IPS DF 6.9 (cell line): Measurements from ENCODE around the gene PPP2R2B.

Source experiments
- DNase-seq: peaks from one replicate; pipeline ENCODE4 v3.0.0-alpha.2; 2013; ENCODE audit warnings: low read depth, low spot score
- H3K27ac ChIP-seq: one replicate; pipeline ENCODE4 v1.5.1; 2013; ENCODE audit warnings: low read length, control low read depth
- H3K27me3 ChIP-seq: 2 replicates; pipeline ENCODE4 v1.6.1; 2013; ENCODE audit warnings: mild to moderate bottlenecking, low read length; ENCODE audit not compliant: control insufficient read depth, insufficient read depth
- H3K36me3 ChIP-seq: 2 replicates; pipeline ENCODE4 v1.6.1; 2013; ENCODE audit warnings: low read length; ENCODE audit not compliant: control insufficient read depth, insufficient read depth
- H3K4me1 ChIP-seq: 2 replicates; pipeline ENCODE4 v1.6.1; 2013; ENCODE audit warnings: low read length; ENCODE audit not compliant: control insufficient read depth, insufficient read depth
- H3K4me3 ChIP-seq: 2 replicates; pipeline ENCODE4 v1.5.1; 2013; ENCODE audit warnings: mild to moderate bottlenecking, low read length
- H3K9me3 ChIP-seq: 2 replicates; pipeline ENCODE4 v1.6.1; 2013; ENCODE audit warnings: low read length, inconsistent platforms; ENCODE audit not compliant: control insufficient read depth, insufficient read depth
- WGBS: extraction: QIAGEN DNeasy Blood & Tissue Kit; methylation state at CpG from one replicate; pipeline ENCODE4 v1.1.7; 2013; ENCODE audit warnings: mixed read lengths, missing lambda C conversion rate; ENCODE audit not compliant: insufficient read length, insufficient coverage; 5-methylcytosine and 5-hydroxymethylcytosine counted together

Gene PPP2R2B

DNA sequence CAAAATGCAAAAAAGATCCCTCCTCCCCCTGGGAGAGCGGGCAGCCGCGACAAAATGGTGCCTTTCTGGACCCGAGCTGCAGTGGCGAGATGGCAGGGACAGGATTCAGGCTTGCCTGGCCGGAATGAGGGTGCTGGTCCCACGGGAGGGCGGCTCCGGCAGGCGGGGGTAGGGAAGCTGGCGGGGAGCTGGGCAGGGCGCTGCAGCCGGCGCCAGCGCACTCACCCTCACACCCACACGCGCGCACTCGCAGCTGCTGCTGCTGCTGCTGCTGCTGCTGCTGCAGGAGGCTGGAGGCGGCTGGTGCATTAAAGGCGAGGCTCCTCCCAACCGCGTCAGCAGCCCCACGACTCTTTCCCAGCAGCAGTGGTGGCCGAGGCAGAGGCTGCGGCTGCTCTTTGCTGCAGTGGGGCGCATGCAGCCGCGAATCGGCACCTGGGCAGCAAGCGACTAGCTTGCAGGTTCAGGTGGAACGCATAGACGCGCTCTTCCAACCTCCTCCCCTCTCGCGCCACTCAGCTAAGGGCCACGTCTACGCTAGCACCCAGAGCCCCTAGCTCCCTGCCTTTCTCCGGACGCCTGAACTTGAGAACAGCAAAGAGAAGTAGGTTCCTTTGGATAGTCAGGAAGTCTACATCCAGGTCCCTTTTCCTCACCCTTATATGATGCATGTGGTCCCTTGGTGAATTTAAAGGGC lies at the start of gene PPP2R2B:
TSS of gene PPP2R2B (minus strand) at position 282 of the 697 bp plus-strand sequence.
- Histone ChIP-seq H3K4me1 (no peaks in the 10 kb centered on the region), H3K9me3 (no peaks in the 10 kb centered on the region), H3K36me3 (no peaks in the 10 kb centered on the region), H3K4me3 (peak within 1 kb of the TSS; percentile 89), H3K27me3 (peaks cover 6% of the 10 kb centered on the region; the same call in 1 of the 2 replicates), H3K27ac (no peak within 1 kb of the TSS)
- no CpG with 5 or more reads among the region's 40 CpGs for WGBS
- no peak for DNase-seq

DNA sequence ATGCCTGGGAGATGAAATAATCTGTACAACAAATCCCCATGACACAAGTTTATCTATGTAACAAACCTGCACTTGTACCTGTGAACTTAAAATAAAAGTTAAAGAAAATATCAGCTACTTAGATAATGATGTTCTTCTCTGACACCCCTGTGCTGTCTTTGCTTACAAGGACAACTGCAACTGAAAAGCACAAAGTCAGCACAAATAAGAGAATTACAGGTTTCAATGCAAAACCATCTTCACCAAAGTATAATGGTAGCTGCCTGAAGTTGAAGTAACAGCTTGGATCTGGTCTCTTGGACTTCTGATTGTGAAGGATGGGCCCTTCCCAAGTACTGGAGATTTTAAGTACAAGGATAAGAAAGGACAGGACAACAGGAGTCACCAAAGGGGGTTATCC lies 45.6 kb upstream of the PPP2R2B start:
- Histone ChIP-seq H3K9me3 (no peaks in the 10 kb centered on the region), H3K4me3 (no peak overlapping the region), H3K36me3 (no peaks in the 10 kb centered on the region), H3K27me3 (no peaks in the 10 kb centered on the region), H3K27ac (no peak overlapping the region), H3K4me1 (no peaks in the 10 kb centered on the region)
- no peak for DNase-seq

DNA sequence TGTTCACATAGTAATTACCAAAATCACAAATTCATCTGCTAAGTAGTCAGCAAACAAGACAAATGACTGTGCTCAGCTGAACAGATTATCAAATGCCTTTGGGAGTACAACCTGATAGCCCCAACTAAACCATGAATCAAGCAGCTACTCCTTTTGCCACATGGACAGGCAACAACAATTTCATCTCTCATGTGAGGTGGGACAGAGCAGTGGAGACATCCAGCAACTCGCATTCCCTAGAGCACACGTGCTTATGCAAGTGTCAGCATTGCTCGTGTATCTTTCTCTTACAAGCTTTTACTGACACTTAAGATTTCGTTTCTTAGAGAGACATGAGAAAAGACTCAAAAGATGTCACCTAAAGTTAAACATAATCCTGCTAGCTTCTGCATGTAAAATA lies 42.7 kb upstream of the PPP2R2B start:
- H3K9me3 ChIP-seq = no peaks in the 10 kb centered on the region
- no peaks in the 10 kb centered on the region for H3K27me3 ChIP-seq
- WGBS = no CpG with 5 or more reads among the region's 4 CpGs
- no peak overlapping the region for H3K4me3 ChIP-seq
- no peaks in the 10 kb centered on the region for H3K4me1 ChIP-seq
- DNase-seq = no peak
- H3K36me3 ChIP-seq = no peaks in the 10 kb centered on the region
- H3K27ac ChIP-seq = no peak overlapping the region

DNA sequence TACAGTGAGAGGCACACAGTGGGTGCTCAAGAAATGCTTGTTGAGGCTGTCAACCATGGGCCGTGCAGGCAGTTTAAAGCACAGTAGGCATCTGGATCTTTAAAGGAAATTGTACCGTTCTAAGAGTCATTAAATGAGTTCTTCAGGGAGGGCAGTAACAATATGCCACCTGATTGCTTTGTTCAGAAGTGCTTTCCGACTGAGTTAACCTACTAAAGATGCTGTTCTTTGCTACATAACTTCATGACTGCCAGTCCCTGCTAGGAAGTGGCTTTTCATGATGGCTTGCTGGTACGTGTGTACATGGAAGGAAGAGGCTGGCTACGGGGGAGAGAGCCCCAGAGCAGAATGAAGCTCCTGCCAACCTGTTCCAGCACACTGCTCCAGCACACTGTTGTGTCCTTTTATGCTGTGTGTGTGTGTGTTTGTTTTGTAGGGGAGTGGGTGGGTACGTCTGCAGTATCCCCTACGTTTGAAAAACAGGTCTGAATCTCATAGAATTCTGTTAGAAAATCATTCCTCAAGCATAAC lies 41.9 kb upstream of the PPP2R2B start:
- H3K9me3 ChIP-seq = no peaks in the 10 kb centered on the region
- H3K4me1 ChIP-seq = no peaks in the 10 kb centered on the region
- WGBS = no CpG with 5 or more reads among the region's 7 CpGs
- H3K4me3 ChIP-seq = no peak overlapping the region
- DNase-seq = no peak
- no peaks in the 10 kb centered on the region for H3K36me3 ChIP-seq
- H3K27me3 ChIP-seq = no peaks in the 10 kb centered on the region
- no peak overlapping the region for H3K27ac ChIP-seq

- no CpG with 5 or more reads among the region's 2 CpGs for WGBS
- DNase-seq = peak; percentile 31
Measured at GRCh38 chr5:146919304-146919703, 40.7 kb upstream of the PPP2R2B start.

DNA sequence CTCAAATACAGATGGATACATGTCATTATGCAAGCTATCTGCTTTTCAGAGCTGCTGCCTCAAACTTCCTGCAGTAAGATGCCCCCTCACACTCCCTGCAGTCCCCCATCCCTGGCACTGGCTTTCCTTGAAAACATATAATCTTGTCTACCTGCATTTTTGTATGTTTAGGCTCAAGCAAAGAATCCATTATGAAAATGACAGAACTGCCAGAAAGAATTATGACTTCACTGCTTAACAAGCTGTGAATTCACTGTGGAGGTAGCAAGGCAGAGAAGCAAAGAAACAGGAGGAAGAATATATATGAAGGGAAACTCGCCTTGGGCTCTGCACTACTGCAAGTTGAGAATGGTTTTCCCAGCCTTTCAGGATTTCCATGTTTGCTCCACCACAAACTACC lies 39.4 kb upstream of the PPP2R2B start:
- Histone ChIP-seq H3K9me3 (no peaks in the 10 kb centered on the region), H3K4me3 (no peak overlapping the region), H3K27me3 (no peaks in the 10 kb centered on the region), H3K36me3 (no peaks in the 10 kb centered on the region), H3K4me1 (no peaks in the 10 kb centered on the region), H3K27ac (no peak overlapping the region)
- WGBS = no CpG with 5 or more reads among the region's 1 CpG
- no peak for DNase-seq

More at GRCh38 chr5:146919304-146919703, 40.7 kb upstream of the PPP2R2B start:
- Histone ChIP-seq H3K27ac (no peak overlapping the region), H3K4me1 (no peaks in the 10 kb centered on the region), H3K27me3 (no peaks in the 10 kb centered on the region), H3K4me3 (no peak overlapping the region), H3K36me3 (no peaks in the 10 kb centered on the region), H3K9me3 (no peaks in the 10 kb centered on the region)

- no CpG with 5 or more reads among the region's 3 CpGs for WGBS
- H3K27me3 ChIP-seq = no peaks in the 10 kb centered on the region
- H3K4me3 ChIP-seq = no peak overlapping the region
- DNase-seq = no peak
- no peaks in the 10 kb centered on the region for H3K9me3 ChIP-seq
- H3K36me3 ChIP-seq = no peaks in the 10 kb centered on the region
- H3K4me1 ChIP-seq = no peaks in the 10 kb centered on the region
- H3K27ac ChIP-seq = no peak overlapping the region
Measured at GRCh38 chr5:146912874-146913273, 34.3 kb upstream of the PPP2R2B start.

DNA sequence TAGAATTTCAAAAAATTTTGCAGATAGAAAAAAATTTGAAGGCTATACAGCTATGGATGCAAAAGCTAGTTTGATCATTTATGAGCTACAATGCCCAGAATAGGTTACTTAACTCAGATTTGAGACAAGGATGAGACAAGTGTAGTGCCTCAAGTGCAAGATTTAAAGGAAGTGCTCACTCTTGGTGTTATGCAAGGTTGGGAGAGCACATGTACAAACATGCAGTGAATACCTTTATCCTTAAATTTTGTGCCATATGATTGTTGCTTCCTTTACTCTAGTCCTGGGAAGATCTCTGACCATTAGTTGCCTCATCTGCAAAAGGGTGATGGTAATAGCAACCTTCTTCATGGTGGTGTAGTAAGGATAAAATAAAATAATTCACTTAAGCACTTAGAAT lies 31.7 kb upstream of the PPP2R2B start:
- H3K27me3 ChIP-seq = no peaks in the 10 kb centered on the region
- no peaks in the 10 kb centered on the region for H3K36me3 ChIP-seq
- H3K9me3 ChIP-seq = no peaks in the 10 kb centered on the region
- no peaks in the 10 kb centered on the region for H3K4me1 ChIP-seq
- no peak overlapping the region for H3K4me3 ChIP-seq
- no peak for DNase-seq
- no peak overlapping the region for H3K27ac ChIP-seq

GRCh38 chr5:146909255-146910068 lies 30.9 kb upstream of the PPP2R2B start:
- no peaks in the 10 kb centered on the region for H3K36me3 ChIP-seq
- DNase-seq = no peak
- H3K4me3 ChIP-seq = no peak overlapping the region
- no peak overlapping the region for H3K27ac ChIP-seq
- no peaks in the 10 kb centered on the region for H3K9me3 ChIP-seq
- no CpG with 5 or more reads among the region's 1 CpG for WGBS
- no peaks in the 10 kb centered on the region for H3K4me1 ChIP-seq
- H3K27me3 ChIP-seq = no peaks in the 10 kb centered on the region

- H3K4me3 ChIP-seq = no peak overlapping the region
- no peaks in the 10 kb centered on the region for H3K27me3 ChIP-seq
- no peaks in the 10 kb centered on the region for H3K36me3 ChIP-seq
- no CpG with 5 or more reads among the region's 5 CpGs for WGBS
- no peaks in the 10 kb centered on the region for H3K4me1 ChIP-seq
- no peak overlapping the region for H3K27ac ChIP-seq
- H3K9me3 ChIP-seq = no peaks in the 10 kb centered on the region
- DNase-seq = peak; percentile 43
Measured at GRCh38 chr5:146906803-146907202, 28.2 kb upstream of the PPP2R2B start.
